ENCODE measurements around the gene BLOC1S1. TPM values are rescaled to one million over a fixed set of nuclear protein-coding genes. Genes with fewer than 3 reads are reported as not detected.

Gene BLOC1S1
- total RNA-seq, 1 donor from 2014 or later, result 51.0 TPM

- no peaks in the 10 kb centered on the region for H3K9me3 ChIP-seq (ENCODE audit: insufficient read depth, low read depth, low read length)
- Mint-ChIP-seq H3K27ac (ENCODE audit: unreplicated experiment) (peak overlapping the region; percentile 13), H3K4me3 (ENCODE audit: unreplicated experiment) (no peak overlapping the region), H3K36me3 (ENCODE audit: low read depth, unreplicated experiment) (no peaks in the 10 kb centered on the region), H3K4me1 (ENCODE audit: low read depth, unreplicated experiment) (peaks cover 21% of the 10 kb centered on the region), H3K27me3 (ENCODE audit: low read depth, unreplicated experiment) (peaks cover 33% of the 10 kb centered on the region), H3K9me3 (ENCODE audit: unreplicated experiment) (no peaks in the 10 kb centered on the region)
- H3K27ac ChIP-seq (ENCODE audit: low read depth, low read length), result no peak overlapping the region
- no peaks in the 10 kb centered on the region for H3K36me3 ChIP-seq (ENCODE audit: insufficient read depth, low read length)
- H3K4me2 ChIP-seq (ENCODE audit: low read length), result no peak overlapping the region
- H3K27me3 ChIP-seq (ENCODE audit: insufficient read depth, low read length), result peaks cover 3% of the 10 kb centered on the region
- H2AFZ ChIP-seq (ENCODE audit: low read depth, low read length), result no peak overlapping the region
- H3K9ac ChIP-seq (ENCODE audit: low read length), result no peak overlapping the region
- TF ChIP-seq EZH2 (IDR thresholded peaks at IDR 0.05; ENCODE audit: insufficient read depth, low read length) (no peak), CTCF (IDR thresholded peaks at IDR 0.05; ENCODE audit: insufficient read depth, low read depth, low read length) (no peak)
- H3K4me1 ChIP-seq (ENCODE audit: insufficient read depth, low read length), result peaks cover 33% of the 10 kb centered on the region
- no peaks in the 10 kb centered on the region for H4K20me1 ChIP-seq (ENCODE audit: insufficient read depth, low read length)
- peaks cover under 1% of the 10 kb centered on the region for H3K79me2 ChIP-seq (ENCODE audit: insufficient read depth, low read length)
- no peak overlapping the region for H3K4me3 ChIP-seq (ENCODE audit: insufficient read depth, low read depth, low read length)
- DNase-seq (ENCODE audit: low read depth) (no peak), FAIRE-seq (no peak)
Measured at GRCh38 chr12:55711786-55712553, 3.9 kb upstream of the BLOC1S1 start.

GRCh38 chr12:55712700-55713415 is 3.0 kb upstream of the BLOC1S1 start:
- FAIRE-seq, result no peak
- no peak for DNase-seq (ENCODE audit: low read depth)
- H3K4me2 ChIP-seq (ENCODE audit: low read length), result no peak overlapping the region
- no peaks in the 10 kb centered on the region for H3K9me3 ChIP-seq (ENCODE audit: insufficient read depth, low read depth, low read length)
- H3K36me3 ChIP-seq (ENCODE audit: insufficient read depth, low read length), result no peaks in the 10 kb centered on the region
- H3K27ac ChIP-seq (ENCODE audit: low read depth, low read length), result no peak overlapping the region
- TF ChIP-seq EZH2 (IDR thresholded peaks at IDR 0.05; ENCODE audit: insufficient read depth, low read length) (no peak), CTCF (IDR thresholded peaks at IDR 0.05; ENCODE audit: insufficient read depth, low read depth, low read length) (no peak)
- no peak overlapping the region for H3K9ac ChIP-seq (ENCODE audit: low read length)
- H3K27me3 ChIP-seq (ENCODE audit: insufficient read depth, low read length), result peaks cover 3% of the 10 kb centered on the region
- H3K27me3 Mint-ChIP-seq (ENCODE audit: low read depth, unreplicated experiment), result peaks cover 31% of the 10 kb centered on the region
- no peak overlapping the region for H2AFZ ChIP-seq (ENCODE audit: low read depth, low read length)
- no peaks in the 10 kb centered on the region for H4K20me1 ChIP-seq (ENCODE audit: insufficient read depth, low read length)
- no peak overlapping the region for H3K27ac Mint-ChIP-seq (ENCODE audit: unreplicated experiment)
- H3K4me1 Mint-ChIP-seq (ENCODE audit: low read depth, unreplicated experiment), result peaks cover 30% of the 10 kb centered on the region
- peaks cover 37% of the 10 kb centered on the region for H3K4me1 ChIP-seq (ENCODE audit: insufficient read depth, low read length)
- no peaks in the 10 kb centered on the region for H3K79me2 ChIP-seq (ENCODE audit: insufficient read depth, low read length)
- H3K36me3 Mint-ChIP-seq (ENCODE audit: low read depth, unreplicated experiment), result no peaks in the 10 kb centered on the region
- H3K9me3 Mint-ChIP-seq (ENCODE audit: unreplicated experiment), result no peaks in the 10 kb centered on the region
- no peak overlapping the region for H3K4me3 ChIP-seq (ENCODE audit: insufficient read depth, low read depth, low read length)
- no peak overlapping the region for H3K4me3 Mint-ChIP-seq (ENCODE audit: unreplicated experiment)
